H9 (cell line): ENCODE measurements around the gene SORCS2. TPM values are rescaled to one million over a fixed set of nuclear protein-coding genes. Genes with fewer than 3 reads are reported as not detected.

ENCODE experiments used
- DNase-seq: peaks from one replicate; pipeline ENCODE4 v3.0.0-alpha.2; 2017
- H2AFZ ChIP-seq: one replicate; pipeline ENCODE4 v1.6.1; 2013; ENCODE audit warnings: mild to moderate bottlenecking, low read length, control low read depth, moderate library complexity
- H2AK5ac ChIP-seq: 2 replicates; pipeline ENCODE4 v1.6.1; 2013; ENCODE audit warnings: low read length, control low read depth, mixed read lengths; ENCODE audit not compliant: insufficient read length
- H2BK120ac ChIP-seq: one replicate; pipeline ENCODE4 v1.6.1; 2013; ENCODE audit warnings: low read depth, mild to moderate bottlenecking, low read length, control low read depth, inconsistent platforms; ENCODE audit not compliant: poor library complexity, severe bottlenecking
- H2BK12ac ChIP-seq: 2 replicates; pipeline ENCODE4 v1.6.1; 2013; ENCODE audit warnings: low read length, control low read depth, mixed read lengths, low read depth; ENCODE audit not compliant: insufficient read length
- H2BK15ac ChIP-seq: 2 replicates; pipeline ENCODE4 v1.6.1; 2013; ENCODE audit warnings: low read depth, low read length, control low read depth
- H2BK20ac ChIP-seq: one replicate; pipeline ENCODE4 v1.6.1; 2013; ENCODE audit warnings: low read depth, mild to moderate bottlenecking, low read length, control low read depth, inconsistent platforms; ENCODE audit not compliant: poor library complexity, severe bottlenecking
- H2BK5ac ChIP-seq: 2 replicates; pipeline ENCODE4 v1.6.1; 2013; ENCODE audit warnings: low read length, control low read depth, mixed read lengths; ENCODE audit not compliant: insufficient read length
- H3K14ac ChIP-seq: 2 replicates; pipeline ENCODE4 v1.6.1; 2013; ENCODE audit warnings: low read length, control low read depth; ENCODE audit not compliant: insufficient read depth
- H3K18ac ChIP-seq: 2 replicates; pipeline ENCODE4 v1.6.1; 2013; ENCODE audit warnings: low read depth, mild to moderate bottlenecking, mixed read lengths, low read length, control low read depth; ENCODE audit not compliant: insufficient read length
- H3K23ac ChIP-seq: 2 replicates; pipeline ENCODE4 v1.6.1; 2013; ENCODE audit warnings: low read length, control low read depth, mixed read lengths, low read depth; ENCODE audit not compliant: insufficient read length
- H3K23me2 ChIP-seq: 2 replicates; pipeline ENCODE4 v1.6.1; 2013; ENCODE audit warnings: low read depth, mild to moderate bottlenecking, mixed read lengths, low read length, control low read depth; ENCODE audit not compliant: insufficient read length, poor library complexity, severe bottlenecking
- H3K27ac ChIP-seq: 2 replicates; pipeline ENCODE4 v1.5.1; 2013; ENCODE audit warnings: low read length, control low read depth, mixed read lengths, low read depth; ENCODE audit not compliant: insufficient read length
- H3K27me3 ChIP-seq: 2 replicates; pipeline ENCODE4 v1.6.1; 2013; ENCODE audit warnings: low read length, control low read depth, inconsistent platforms; ENCODE audit not compliant: insufficient read depth
- H3K4ac ChIP-seq: 2 replicates; pipeline ENCODE4 v1.6.1; 2013; ENCODE audit warnings: low read depth, mild to moderate bottlenecking, control low read depth, inconsistent platforms, low read length, moderate library complexity
- H3K4me1 ChIP-seq: 2 replicates; pipeline ENCODE4 v1.6.1; 2013; ENCODE audit warnings: low read length, control low read depth, inconsistent platforms; ENCODE audit not compliant: insufficient read depth
- H3K4me2 ChIP-seq: 2 replicates; pipeline ENCODE4 v1.6.1; 2013; ENCODE audit warnings: low read length, control low read depth, mixed read lengths; ENCODE audit not compliant: insufficient read length, insufficient read depth
- H3K56ac ChIP-seq: 2 replicates; pipeline ENCODE4 v1.6.1; 2013; ENCODE audit warnings: low read depth, mild to moderate bottlenecking, mixed read lengths, low read length, control low read depth; ENCODE audit not compliant: insufficient read length
- H3K79me1 ChIP-seq: 2 replicates; pipeline ENCODE4 v1.6.1; 2013; ENCODE audit warnings: low read depth, mild to moderate bottlenecking, moderate library complexity, low read length, control low read depth, inconsistent platforms; ENCODE audit not compliant: insufficient read depth, poor library complexity, severe bottlenecking
- H3K79me2 ChIP-seq: 2 replicates; pipeline ENCODE4 v1.6.1; 2013; ENCODE audit warnings: low read length, control low read depth, inconsistent platforms; ENCODE audit not compliant: insufficient read depth
- H3K9ac ChIP-seq: 2 replicates; pipeline ENCODE4 v1.6.1; 2013; ENCODE audit warnings: low read length, control low read depth, mixed read lengths; ENCODE audit not compliant: insufficient read length; ENCODE audit errors: extremely low read depth
- H3K9me3 ChIP-seq: one replicate; pipeline ENCODE4 v1.6.1; 2013; ENCODE audit warnings: low read depth, low read length, inconsistent platforms; ENCODE audit not compliant: control insufficient read depth
- H3T11ph ChIP-seq: one replicate; pipeline ENCODE4 v1.6.1; 2013; ENCODE audit warnings: mild to moderate bottlenecking, low read length, control low read depth, inconsistent platforms
- H4K20me1 ChIP-seq: one replicate; pipeline ENCODE4 v1.6.1; 2013; ENCODE audit not compliant: control insufficient read depth, insufficient read length, insufficient read depth
- H4K5ac ChIP-seq: 2 replicates; pipeline ENCODE4 v1.6.1; 2013; ENCODE audit warnings: low read depth, mild to moderate bottlenecking, mixed read lengths, low read length, control low read depth; ENCODE audit not compliant: insufficient read length
- H4K8ac ChIP-seq: replicated peaks from 2 replicates; pipeline ENCODE4 v1.6.1; 2013; ENCODE audit warnings: low read length, control low read depth, mixed read lengths, low read depth; ENCODE audit not compliant: insufficient read length
- H4K91ac ChIP-seq: 2 replicates; pipeline ENCODE4 v1.6.1; 2013; ENCODE audit warnings: low read depth, mild to moderate bottlenecking, moderate library complexity, mixed read lengths, low read length, control low read depth; ENCODE audit not compliant: insufficient read length
- H3K27ac Mint-ChIP-seq, 3 experiments: 2 replicates in 2 of 3; 3 replicates in 1 of 3; pipeline ENCODE4 v1.8.0; 2020 to 2021; ENCODE audit warnings: mixed read lengths in 3 of 3, mild to moderate bottlenecking in 1 of 3, moderate library complexity in 1 of 3
- H3K27me3 Mint-ChIP-seq: 2 replicates; pipeline ENCODE4 v1.8.0; 2021; ENCODE audit warnings: low read depth, mild to moderate bottlenecking, moderate library complexity, mixed read lengths
- H3K36me3 Mint-ChIP-seq, 3 experiments: 2 replicates in 2 of 3; 3 replicates in 1 of 3; pipeline ENCODE4 v1.8.0; 2020 to 2021; ENCODE audit warnings: low read depth in 3 of 3, mixed read lengths in 3 of 3; ENCODE audit not compliant: insufficient read depth in 1 of 3
- H3K4me1 Mint-ChIP-seq, 2 experiments: 2 replicates each; pipeline ENCODE4 v1.8.0; 2020; ENCODE audit warnings: mixed read lengths in 2 of 2
- H3K4me3 Mint-ChIP-seq, 2 experiments: 2 replicates in 1 of 2; 3 replicates in 1 of 2; pipeline ENCODE4 v1.8.0; 2020 to 2021; ENCODE audit warnings: mild to moderate bottlenecking in 2 of 2, mixed read lengths in 2 of 2, moderate library complexity in 1 of 2
- H3K9me3 Mint-ChIP-seq, 2 experiments: 2 replicates in 1 of 2; 3 replicates in 1 of 2; pipeline ENCODE4 v1.8.0; 2020; ENCODE audit warnings: mild to moderate bottlenecking in 2 of 2, mixed read lengths in 2 of 2, moderate library complexity in 1 of 2
- WGBS: extraction: QIAGEN DNeasy Blood & Tissue Kit; methylation state at CpG from one replicate; pipeline ENCODE4 v1.1.7; 2013; ENCODE audit warnings: missing lambda C conversion rate, low lambda C conversion rate, mixed read lengths; ENCODE audit not compliant: insufficient read length; ENCODE audit errors: extremely low coverage; 5-methylcytosine and 5-hydroxymethylcytosine counted together
- total RNA-seq: library from RNA; stranded (reverse); gene quantifications from 2 replicates; pipeline ENCODE4 v1.2.1, GENCODE V29; 2021
- TF ChIP-seq, protein P1 (sequence below): fragments of 200-600 bp; sonication (generic); conservative IDR thresholded peaks from 3 replicates; pipeline ENCODE4 v1.8.0; 2021; ENCODE audit warnings: antibody characterized with exemption, mild to moderate bottlenecking

The SORCS2 gene
- total RNA-seq, 1 experiment from 2014 or later, result 0.57 TPM

DNA sequence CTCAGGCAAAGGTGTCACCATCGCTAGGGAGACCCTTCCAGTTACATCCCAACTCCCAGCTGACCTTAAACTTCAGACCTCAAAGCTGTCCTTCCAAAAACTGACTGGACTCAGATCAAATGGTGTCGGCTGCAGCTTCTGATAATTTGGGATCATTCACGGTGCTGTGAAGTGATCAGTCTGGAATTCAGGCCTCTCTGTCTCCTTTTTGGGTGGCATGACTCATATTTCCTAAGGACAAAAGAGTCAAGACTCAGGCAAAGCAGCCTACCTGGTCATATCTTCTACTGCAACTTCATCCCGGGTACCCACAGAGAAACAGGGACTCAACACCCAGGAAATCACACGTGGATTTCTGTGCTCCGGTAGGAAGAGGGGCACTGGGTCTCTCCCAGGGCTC lies 87.6 kb downstream of the SORCS2 start:
- Histone ChIP-seq H2BK15ac (no peak overlapping the region), H2BK120ac (no peak overlapping the region), H3K9me3 (no peaks in the 10 kb centered on the region), H3K27ac (no peak overlapping the region), H4K8ac (no peak overlapping the region), H4K5ac (no peak overlapping the region), H2AFZ (no peak overlapping the region), H3K56ac (no peak overlapping the region), H3K79me2 (no peaks in the 10 kb centered on the region), H4K20me1 (peaks cover 2% of the 10 kb centered on the region), H3K4me1 (no peaks in the 10 kb centered on the region), H2BK20ac (no peak overlapping the region), H3K79me1 (no peaks in the 10 kb centered on the region), H3K14ac (no peak overlapping the region), H3K4me2 (no peak overlapping the region), H3K23ac (no peak overlapping the region), H3K27me3 (no peaks in the 10 kb centered on the region), H4K91ac (no peak overlapping the region), H2BK12ac (no peak overlapping the region), H3K18ac (no peak overlapping the region), H2AK5ac (no peak overlapping the region), H2BK5ac (no peak overlapping the region), H3K23me2 (no peaks in the 10 kb centered on the region), H3T11ph (no peak overlapping the region), H3K9ac (no peak overlapping the region), H3K4ac (no peak overlapping the region)
- TF ChIP-seq, protein P1, sequence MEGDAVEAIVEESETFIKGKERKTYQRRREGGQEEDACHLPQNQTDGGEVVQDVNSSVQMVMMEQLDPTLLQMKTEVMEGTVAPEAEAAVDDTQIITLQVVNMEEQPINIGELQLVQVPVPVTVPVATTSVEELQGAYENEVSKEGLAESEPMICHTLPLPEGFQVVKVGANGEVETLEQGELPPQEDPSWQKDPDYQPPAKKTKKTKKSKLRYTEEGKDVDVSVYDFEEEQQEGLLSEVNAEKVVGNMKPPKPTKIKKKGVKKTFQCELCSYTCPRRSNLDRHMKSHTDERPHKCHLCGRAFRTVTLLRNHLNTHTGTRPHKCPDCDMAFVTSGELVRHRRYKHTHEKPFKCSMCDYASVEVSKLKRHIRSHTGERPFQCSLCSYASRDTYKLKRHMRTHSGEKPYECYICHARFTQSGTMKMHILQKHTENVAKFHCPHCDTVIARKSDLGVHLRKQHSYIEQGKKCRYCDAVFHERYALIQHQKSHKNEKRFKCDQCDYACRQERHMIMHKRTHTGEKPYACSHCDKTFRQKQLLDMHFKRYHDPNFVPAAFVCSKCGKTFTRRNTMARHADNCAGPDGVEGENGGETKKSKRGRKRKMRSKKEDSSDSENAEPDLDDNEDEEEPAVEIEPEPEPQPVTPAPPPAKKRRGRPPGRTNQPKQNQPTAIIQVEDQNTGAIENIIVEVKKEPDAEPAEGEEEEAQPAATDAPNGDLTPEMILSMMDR, result no peak
- H3K9me3 Mint-ChIP-seq, result no peaks in the 10 kb centered on the region
- WGBS, result no CpG with 5 or more reads among the region's 6 CpGs
- H3K36me3 Mint-ChIP-seq, result no peaks in the 10 kb centered on the region
- peaks cover 46% of the 10 kb centered on the region for H3K27me3 Mint-ChIP-seq
- DNase-seq, result no peak
- no peak overlapping the region for H3K4me3 Mint-ChIP-seq
- H3K4me1 Mint-ChIP-seq, result 0 out of 4 replicates have a peak, but pooled peaks cover 0 to 3% of the 10 kb centered on the region in 2 experiments
- H3K27ac Mint-ChIP-seq, result no peak overlapping the region
